SK-N-SH (cell line): ENCODE data around the gene CASK. TPM values are rescaled to one million over a fixed set of nuclear protein-coding genes. Genes with fewer than 3 reads are reported as not detected.
A peak's percentile ranks its signal among the peaks of the same experiment; 100 is the strongest.

ENCODE experiments used
- CTCF ChIA-PET: fragments of 300-600, 350-600 bp; formaldehyde crosslinking; extraction: SDS; loops from one replicate; lab custom pipeline; 2021; lab: Yijun Ruan, JAX
- POLR2A ChIA-PET: fragments of 350-600 bp; sonication (Branson Sonifier 250); formaldehyde crosslinking; extraction: SDS; loops from one replicate; lab custom pipeline; 2020; ENCODE audit warnings: antibody characterized with exemption, inconsistent platforms; lab: Yijun Ruan, JAX
- DNase-seq: peaks from one replicate; pipeline ENCODE4 v3.0.0; 2012
- H2AFZ ChIP-seq: fragments of 200-600 bp; sonication (generic); 2 replicates; pipeline ENCODE4 v1.8.1; 2016; ENCODE audit warnings: antibody characterized with exemption, mild to moderate bottlenecking, low read depth
- H3F3A ChIP-seq: fragments of 200-600 bp; sonication (generic); replicated peaks from 2 replicates; pipeline ENCODE3; 2016; ENCODE audit warnings: antibody characterized with exemption, mild to moderate bottlenecking; ENCODE audit not compliant: insufficient read depth
- H3K27ac ChIP-seq, 2 experiments: fragments of 200-500 bp in 1 of 2; fragments of 200-600 bp in 1 of 2; sonication (Bioruptor generic) in 1 of 2; sonication (generic), shearing (Covaris generic) in 1 of 2; 2 replicates each; pipeline versions ENCODE4 v1.5.1 to v1.6.1; 2014 to 2016; ENCODE audit warnings: low read depth in 2 of 2, inconsistent platforms in 1 of 2, low read length in 1 of 2, mild to moderate bottlenecking in 1 of 2, mixed read lengths in 1 of 2
- H3K27me3 ChIP-seq: fragments of 200-600 bp; sonication (generic), shearing (Covaris generic); 2 replicates; pipeline ENCODE4 v1.6.1; 2016; ENCODE audit warnings: mixed run types; ENCODE audit not compliant: insufficient read depth
- H3K36me3 ChIP-seq, 2 experiments: fragments of 200-500 bp in 1 of 2; fragments of 200-600 bp in 1 of 2; sonication (Bioruptor generic) in 1 of 2; sonication (generic) in 1 of 2; replicated peaks in 1 of 2; 2 replicates each; pipeline versions ENCODE3 to v1.5.1; 2014 to 2016; ENCODE audit warnings: low read length in 1 of 2, mild to moderate bottlenecking in 1 of 2; ENCODE audit not compliant: insufficient read depth in 2 of 2, control insufficient read depth in 1 of 2
- H3K4me1 ChIP-seq, 2 experiments: fragments of 200-500 bp in 1 of 2; fragments of 200-600 bp in 1 of 2; sonication (Bioruptor generic) in 1 of 2; sonication (generic), shearing (Covaris generic) in 1 of 2; 2 replicates each; pipeline versions ENCODE4 v1.5.1 to v1.6.1; 2014 to 2016; ENCODE audit warnings: low read depth in 1 of 2, low read length in 1 of 2, mixed run types in 1 of 2; ENCODE audit not compliant: insufficient read depth in 2 of 2, control insufficient read depth in 1 of 2
- H3K4me2 ChIP-seq: fragments of 200-600 bp; sonication (generic), shearing (Covaris generic); 2 replicates; pipeline ENCODE4 v1.6.1; 2017; ENCODE audit warnings: mixed run types
- H3K4me3 ChIP-seq, 2 experiments: fragments of 200-500 bp in 1 of 2; fragments of 200-600 bp in 1 of 2; sonication (Bioruptor generic) in 1 of 2; sonication (generic), shearing (Covaris generic) in 1 of 2; 2 replicates each; pipeline versions ENCODE4 v1.5.1 to v1.8.1; 2014 to 2016; ENCODE audit warnings: low read depth in 2 of 2, inconsistent platforms in 1 of 2, low read length in 1 of 2, mild to moderate bottlenecking in 1 of 2, mixed read lengths in 1 of 2, moderate library complexity in 1 of 2
- H3K79me2 ChIP-seq: fragments of 200-600 bp; sonication (generic); 2 replicates; pipeline ENCODE4 v1.8.1; 2017; ENCODE audit warnings: mild to moderate bottlenecking; ENCODE audit not compliant: insufficient read depth
- H3K9ac ChIP-seq: fragments of 200-600 bp; sonication (generic); 2 replicates; pipeline ENCODE4 v1.6.1; 2017; ENCODE audit warnings: mixed run types
- H3K9me2 ChIP-seq: fragments of 200-600 bp; sonication (generic); 2 replicates; pipeline ENCODE4 v1.6.1; 2017; ENCODE audit warnings: mixed run types
- H3K9me3 ChIP-seq: fragments of 200-600 bp; sonication (generic); 2 replicates; pipeline ENCODE4 v1.6.1; 2017; ENCODE audit warnings: mixed run types, mild to moderate bottlenecking, moderate library complexity
- H4K20me1 ChIP-seq: fragments of 200-600 bp; sonication (generic); 2 replicates; pipeline ENCODE4 v1.6.1; 2017; ENCODE audit warnings: mild to moderate bottlenecking, mixed run types; ENCODE audit not compliant: insufficient read depth
- CHD2 ChIP-seq: fragments of 150-350 bp; IDR thresholded peaks from 2 replicates; pipeline ENCODE4 v1.6.1; 2018; ENCODE audit warnings: low read length; ENCODE audit not compliant: partially characterized antibody
- ELF1 ChIP-seq: IDR thresholded peaks from 2 replicates; pipeline ENCODE4 v1.4.0; 2012
- EP300 ChIP-seq, 2 experiments: IDR thresholded peaks; 2 replicates each; pipeline versions ENCODE4 v1.4.0 to v1.6.1; 2012; ENCODE audit warnings: borderline replicate concordance in 1 of 2, low read depth in 1 of 2, low read length in 1 of 2
- EZH2phosphoT487 ChIP-seq: fragments of 200-600 bp; sonication (generic); IDR thresholded peaks from 2 replicates; pipeline ENCODE4 v1.6.1; 2017; ENCODE audit warnings: low read depth, mixed run types, mild to moderate bottlenecking, antibody characterized with exemption, moderate library complexity, borderline replicate concordance
- FOSL2 ChIP-seq: IDR thresholded peaks from 2 replicates; pipeline ENCODE4 v1.4.0; 2012; ENCODE audit warnings: low read depth, mild to moderate bottlenecking, moderate library complexity, borderline replicate concordance
- FOXJ3 ChIP-seq: sonication (generic); formaldehyde crosslinking; IDR thresholded peaks from 2 replicates; pipeline ENCODE4 v1.5.1; 2020; ENCODE audit warnings: mild to moderate bottlenecking, missing genetic modification reagents
- FOXM1 ChIP-seq: IDR thresholded peaks from 2 replicates; pipeline ENCODE4 v1.4.0; 2012; ENCODE audit warnings: low read depth, mild to moderate bottlenecking
- GABPA ChIP-seq: IDR thresholded peaks from 2 replicates; pipeline ENCODE4 v1.4.0; 2012; ENCODE audit warnings: low read depth, mild to moderate bottlenecking
- GATA2 ChIP-seq: sonication (generic); formaldehyde crosslinking; IDR thresholded peaks from 2 replicates; pipeline ENCODE4 v1.5.0; 2020; ENCODE audit warnings: mild to moderate bottlenecking, missing genetic modification reagents
- JUND ChIP-seq: IDR thresholded peaks from 2 replicates; pipeline ENCODE4 v1.4.0; 2012
- MEF2A ChIP-seq: IDR thresholded peaks from 2 replicates; pipeline ENCODE4 v1.4.0; 2012; ENCODE audit warnings: low read depth, borderline replicate concordance
- MXI1 ChIP-seq: IDR thresholded peaks from 2 replicates; pipeline ENCODE4 v1.6.1; 2012; ENCODE audit warnings: mild to moderate bottlenecking, low read depth, low read length, improper control_type of control experiment
- NFIC ChIP-seq: IDR thresholded peaks from 2 replicates; pipeline ENCODE4 v1.4.0; 2012; ENCODE audit warnings: borderline replicate concordance
- RAD21 ChIP-seq: IDR thresholded peaks from 2 replicates; pipeline ENCODE4 v1.6.1; 2012; ENCODE audit warnings: mild to moderate bottlenecking, low read length
- RXRA ChIP-seq: IDR thresholded peaks from 2 replicates; pipeline ENCODE4 v1.4.0; 2012; ENCODE audit warnings: low read depth, mild to moderate bottlenecking, borderline replicate concordance
- SMC3 ChIP-seq: IDR thresholded peaks from 2 replicates; pipeline ENCODE4 v1.6.1; 2012; ENCODE audit warnings: low read depth, low read length, improper control_type of control experiment
- TAF1 ChIP-seq: IDR thresholded peaks from 2 replicates; pipeline ENCODE4 v1.6.1; 2012; ENCODE audit warnings: low read depth, mild to moderate bottlenecking, low read length, moderate library complexity, borderline replicate concordance
- TCF12 ChIP-seq: IDR thresholded peaks from 2 replicates; pipeline ENCODE4 v1.4.0; 2012
- WGBS: methylation state at CpG from one replicate; pipeline ENCODE4 v1.1.6; 2017; ENCODE audit warnings: low lambda C conversion rate; 5-methylcytosine and 5-hydroxymethylcytosine counted together
- polyA plus RNA-seq, 3 experiments: library from polyadenylated mRNA; depleted of rRNA; stranded (reverse); fragments of >200 nt; gene quantifications; 2 replicates each; pipeline ENCODE4 v1.2.3, GENCODE V29; 2012
- TF ChIP-seq, protein P1 (sequence below): fragments of 150-350 bp; IDR thresholded peaks from 2 replicates; pipeline ENCODE4 v1.6.1; 2017; ENCODE audit warnings: antibody characterized with exemption, low read length, low read depth, borderline replicate concordance
- TF ChIP-seq, protein P2 (sequence below): fragments of 150-350 bp; IDR thresholded peaks from 2 replicates; pipeline ENCODE4 v1.6.1; 2016; ENCODE audit warnings: mild to moderate bottlenecking, low read depth, low read length
- TF ChIP-seq, protein P3 (sequence below): IDR thresholded peaks from 2 replicates; pipeline ENCODE4; 2012

CASK gene
- polyA plus RNA-seq, 1 of the 3 experiments (the other 2 are of a cell fraction): 7.0 TPM

DNA sequence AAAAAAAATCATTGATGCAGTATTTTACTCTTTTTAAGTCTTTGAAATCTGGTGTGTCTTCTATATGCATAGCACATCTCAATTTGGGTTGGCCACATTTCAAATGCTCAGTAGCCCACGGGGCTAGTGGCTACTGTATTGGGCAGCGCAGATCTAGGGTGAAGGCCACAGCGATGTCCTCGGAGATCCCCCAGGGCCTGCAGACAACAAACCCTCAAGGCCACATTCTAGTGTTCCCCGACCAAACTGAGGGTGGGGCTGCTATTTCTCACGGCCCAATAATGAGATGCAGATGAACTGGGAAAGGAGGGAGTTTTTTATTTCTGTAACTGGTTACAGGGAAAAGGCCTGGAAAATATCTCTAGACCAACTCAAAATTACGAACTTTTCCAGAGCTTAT lies 452.6 kb downstream of the CASK start:
- H2AFZ ChIP-seq: no peak overlapping the region
- H3K36me3 ChIP-seq: no peaks in the 10 kb centered on the region
- ChIA-PET CTCF (no interaction called here), POLR2A (no interaction called here)
- no peaks in the 10 kb centered on the region for H3K4me1 ChIP-seq
- 54% methylated on average over 7 of the region's 7 CpGs for WGBS
- no peaks in the 10 kb centered on the region for H3F3A ChIP-seq
- H3K9me3 ChIP-seq: no peaks in the 10 kb centered on the region
- no peaks in the 10 kb centered on the region for H4K20me1 ChIP-seq
- no peaks in the 10 kb centered on the region; the same call in 1 of the 2 replicates for H3K27me3 ChIP-seq
- no peak overlapping the region for H3K4me2 ChIP-seq
- H3K4me3 ChIP-seq: no peak overlapping the region
- TF ChIP-seq EP300 (IDR thresholded peaks at IDR 0.05; ENCODE audit: borderline replicate concordance in 1 of 2, low read depth in 1 of 2, low read length in 1 of 2) (no peak), GATA2 (CRISPR knock-in tag) (no peak), TAF1 (no peak), TCF12 (no peak), JUND (no peak), RXRA (no peak), SMC3 (no peak), RAD21 (no peak), EZH2phosphoT487 (no peak), CHD2 (no peak), FOXM1 (no peak), GABPA (no peak), MXI1 (no peak), FOXJ3 (CRISPR knock-in tag) (no peak), ELF1 (no peak)
- TF ChIP-seq, protein P1, sequence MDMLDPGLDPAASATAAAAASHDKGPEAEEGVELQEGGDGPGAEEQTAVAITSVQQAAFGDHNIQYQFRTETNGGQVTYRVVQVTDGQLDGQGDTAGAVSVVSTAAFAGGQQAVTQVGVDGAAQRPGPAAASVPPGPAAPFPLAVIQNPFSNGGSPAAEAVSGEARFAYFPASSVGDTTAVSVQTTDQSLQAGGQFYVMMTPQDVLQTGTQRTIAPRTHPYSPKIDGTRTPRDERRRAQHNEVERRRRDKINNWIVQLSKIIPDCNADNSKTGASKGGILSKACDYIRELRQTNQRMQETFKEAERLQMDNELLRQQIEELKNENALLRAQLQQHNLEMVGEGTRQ: no peak
- TF ChIP-seq, protein P2, sequence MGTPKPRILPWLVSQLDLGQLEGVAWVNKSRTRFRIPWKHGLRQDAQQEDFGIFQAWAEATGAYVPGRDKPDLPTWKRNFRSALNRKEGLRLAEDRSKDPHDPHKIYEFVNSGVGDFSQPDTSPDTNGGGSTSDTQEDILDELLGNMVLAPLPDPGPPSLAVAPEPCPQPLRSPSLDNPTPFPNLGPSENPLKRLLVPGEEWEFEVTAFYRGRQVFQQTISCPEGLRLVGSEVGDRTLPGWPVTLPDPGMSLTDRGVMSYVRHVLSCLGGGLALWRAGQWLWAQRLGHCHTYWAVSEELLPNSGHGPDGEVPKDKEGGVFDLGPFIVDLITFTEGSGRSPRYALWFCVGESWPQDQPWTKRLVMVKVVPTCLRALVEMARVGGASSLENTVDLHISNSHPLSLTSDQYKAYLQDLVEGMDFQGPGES: no peak
- H3K9me2 ChIP-seq: no peaks in the 10 kb centered on the region
- H3K79me2 ChIP-seq: no peaks in the 10 kb centered on the region
- H3K27ac ChIP-seq: no peak overlapping the region
- H3K9ac ChIP-seq: no peak overlapping the region
- DNase-seq: no peak

DNA sequence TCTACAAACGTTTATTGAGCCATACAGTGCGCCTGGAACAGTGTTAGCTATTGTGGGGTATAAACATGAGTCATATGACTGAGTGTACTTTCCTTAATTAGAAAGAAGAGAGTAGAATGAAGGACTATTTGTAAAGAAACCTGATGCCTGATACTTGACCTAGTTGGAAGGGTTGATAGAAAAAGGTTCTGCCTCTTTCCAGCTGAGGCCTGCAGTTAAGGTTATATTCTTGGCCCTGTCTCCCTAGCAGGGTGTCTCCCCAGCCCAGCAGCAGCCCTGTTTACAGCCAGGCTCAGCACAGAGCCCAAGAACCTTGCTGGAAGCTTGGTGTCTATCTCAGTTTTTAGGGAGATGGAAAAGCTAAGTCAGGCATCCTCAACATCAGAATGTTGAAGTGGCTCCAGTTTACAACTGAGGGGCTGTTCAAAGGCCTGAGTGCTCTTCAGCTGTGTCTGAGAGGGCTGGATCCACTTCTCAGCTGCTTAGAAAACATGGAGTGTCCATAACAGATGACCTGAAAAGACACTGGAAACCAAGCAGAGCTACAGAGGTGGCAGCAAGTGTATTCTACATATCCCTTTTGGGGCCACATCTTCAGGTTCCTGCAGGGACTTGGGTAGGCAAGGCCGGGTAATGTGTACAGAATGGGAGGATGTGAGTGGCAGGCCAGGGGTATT lies 454.6 kb downstream of the CASK start:
- no peaks in the 10 kb centered on the region for H3F3A ChIP-seq
- no peak for DNase-seq
- H3K79me2 ChIP-seq: no peaks in the 10 kb centered on the region
- no peaks in the 10 kb centered on the region for H3K9me3 ChIP-seq
- no peak overlapping the region for H3K9ac ChIP-seq
- no peaks in the 10 kb centered on the region for H4K20me1 ChIP-seq
- H3K27ac ChIP-seq: no peak overlapping the region
- ChIA-PET CTCF (no interaction called here), POLR2A (no interaction called here)
- H2AFZ ChIP-seq: 0 out of 2 replicates have a peak overlapping the region, but pooled peaks have one; percentile 29
- H3K36me3 ChIP-seq: no peaks in the 10 kb centered on the region
- H3K9me2 ChIP-seq: no peaks in the 10 kb centered on the region
- H3K27me3 ChIP-seq: no peaks in the 10 kb centered on the region
- TF ChIP-seq FOSL2: peak; percentile 15; the same call in 1 of the 2 replicates
- TF ChIP-seq, protein P3, sequence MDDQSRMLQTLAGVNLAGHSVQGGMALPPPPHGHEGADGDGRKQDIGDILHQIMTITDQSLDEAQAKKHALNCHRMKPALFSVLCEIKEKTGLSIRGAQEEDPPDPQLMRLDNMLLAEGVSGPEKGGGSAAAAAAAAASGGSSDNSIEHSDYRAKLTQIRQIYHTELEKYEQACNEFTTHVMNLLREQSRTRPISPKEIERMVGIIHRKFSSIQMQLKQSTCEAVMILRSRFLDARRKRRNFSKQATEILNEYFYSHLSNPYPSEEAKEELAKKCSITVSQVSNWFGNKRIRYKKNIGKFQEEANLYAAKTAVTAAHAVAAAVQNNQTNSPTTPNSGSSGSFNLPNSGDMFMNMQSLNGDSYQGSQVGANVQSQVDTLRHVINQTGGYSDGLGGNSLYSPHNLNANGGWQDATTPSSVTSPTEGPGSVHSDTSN: no peak
- TF ChIP-seq MEF2A: peak; percentile 29; the same call in 1 of the 2 replicates
- TF ChIP-seq NFIC: no peak
- 42% methylated on average over 3 of the region's 3 CpGs for WGBS
- H3K4me1 ChIP-seq: no peaks in the 10 kb centered on the region
- no peak overlapping the region for H3K4me2 ChIP-seq
- no peak overlapping the region for H3K4me3 ChIP-seq
